ENCODE measurements around the gene KRTAP5-8. TPM values are rescaled to one million over a fixed set of nuclear protein-coding genes. Genes with fewer than 3 reads are reported as not detected.

Gene KRTAP5-8
- total RNA-seq, 1 experiment from 2014 or later: not detected

- no peak for TF ChIP-seq EZH2 (IDR thresholded peaks at IDR 0.05; ENCODE audit: borderline replicate concordance, low read depth, low read length, poor library complexity, severe bottlenecking)
- no peak for TF ChIP-seq CTCF (conservative IDR thresholded peaks at IDR 0.05; ENCODE audit: low read depth, low read length)
- Histone ChIP-seq H3K4me1 (ENCODE audit: insufficient read depth, low read length, poor library complexity, severe bottlenecking) (peaks cover 17% of the 10 kb centered on the region), H3K27me3 (replicated peaks; ENCODE audit: insufficient read depth, low read depth, low read length, poor library complexity) (no peaks in the 10 kb centered on the region), H3K4me3 (ENCODE audit: low read depth, low read length, poor library complexity, severe bottlenecking) (no peak overlapping the region), H3K27ac (ENCODE audit: low read depth, low read length, poor library complexity, severe bottlenecking) (no peak overlapping the region), H3K9me3 (ENCODE audit: low read depth, low read length, poor library complexity, severe bottlenecking) (no peaks in the 10 kb centered on the region), H3K36me3 (ENCODE audit: insufficient read depth, low read length, poor library complexity, severe bottlenecking) (peaks cover 13% of the 10 kb centered on the region)
- intact Hi-C loops (cut with micrococcal nuclease; ENCODE audit: unreplicated experiment): no loop called here
- DNase-seq (ENCODE audit: low spot score): no peak
- no TSS peak for BruUV-seq (replicated peaks)
- ChIA-PET POLR2A (ENCODE audit: low non-redundant PET) (no interaction called here), CTCF (no interaction called here)
Observed at GRCh38 chr11:71500601-71501021, 37.2 kb upstream of the KRTAP5-8 start.

GRCh38 chr11:71501071-71501985, 36.5 kb upstream of the KRTAP5-8 start:
- ChIA-PET POLR2A (ENCODE audit: low non-redundant PET) (no interaction called here), CTCF (no interaction called here)
- H3K36me3 ChIP-seq (ENCODE audit: insufficient read depth, low read length, poor library complexity, severe bottlenecking): peaks cover 13% of the 10 kb centered on the region
- intact Hi-C loops (cut with micrococcal nuclease; ENCODE audit: unreplicated experiment): no loop called here
- DNase-seq (ENCODE audit: low spot score): no peak
- H3K27ac ChIP-seq (ENCODE audit: low read depth, low read length, poor library complexity, severe bottlenecking): no peak overlapping the region
- no peak overlapping the region for H3K4me3 ChIP-seq (ENCODE audit: low read depth, low read length, poor library complexity, severe bottlenecking)
- no peak for TF ChIP-seq CTCF (conservative IDR thresholded peaks at IDR 0.05; ENCODE audit: low read depth, low read length)
- TF ChIP-seq EZH2 (IDR thresholded peaks at IDR 0.05; ENCODE audit: borderline replicate concordance, low read depth, low read length, poor library complexity, severe bottlenecking): no peak
- H3K27me3 ChIP-seq (replicated peaks; ENCODE audit: insufficient read depth, low read depth, low read length, poor library complexity): no peaks in the 10 kb centered on the region
- no peaks in the 10 kb centered on the region for H3K9me3 ChIP-seq (ENCODE audit: low read depth, low read length, poor library complexity, severe bottlenecking)
- peaks cover 17% of the 10 kb centered on the region for H3K4me1 ChIP-seq (ENCODE audit: insufficient read depth, low read length, poor library complexity, severe bottlenecking)
- BruUV-seq (replicated peaks): no TSS peak

GRCh38 chr11:71502026-71502425, 35.8 kb upstream of the KRTAP5-8 start:
- Histone ChIP-seq H3K9me3 (ENCODE audit: low read depth, low read length, poor library complexity, severe bottlenecking) (no peaks in the 10 kb centered on the region), H3K27ac (ENCODE audit: low read depth, low read length, poor library complexity, severe bottlenecking) (no peak overlapping the region), H3K36me3 (ENCODE audit: insufficient read depth, low read length, poor library complexity, severe bottlenecking) (peaks cover 13% of the 10 kb centered on the region), H3K4me1 (ENCODE audit: insufficient read depth, low read length, poor library complexity, severe bottlenecking) (peaks cover 17% of the 10 kb centered on the region), H3K4me3 (ENCODE audit: low read depth, low read length, poor library complexity, severe bottlenecking) (no peak overlapping the region), H3K27me3 (replicated peaks; ENCODE audit: insufficient read depth, low read depth, low read length, poor library complexity) (no peaks in the 10 kb centered on the region)
- DNase-seq (ENCODE audit: low spot score): no peak
- ChIA-PET POLR2A (ENCODE audit: low non-redundant PET) (no interaction called here), CTCF (no interaction called here)
- no peak for TF ChIP-seq CTCF (conservative IDR thresholded peaks at IDR 0.05; ENCODE audit: low read depth, low read length)
- TF ChIP-seq EZH2 (IDR thresholded peaks at IDR 0.05; ENCODE audit: borderline replicate concordance, low read depth, low read length, poor library complexity, severe bottlenecking): no peak
- no TSS peak for BruUV-seq (replicated peaks)
- intact Hi-C loops (cut with micrococcal nuclease; ENCODE audit: unreplicated experiment): no loop called here

Data from A673 (cell line).